ENCODE data around the gene MAP3K4. TPM values are rescaled to one million over a fixed set of nuclear protein-coding genes. Genes with fewer than 3 reads are reported as not detected.

Gene MAP3K4
- total RNA-seq, 4 donors from 2014 or later = 34.9 to 113 (median 52.3) TPM

- peaks cover 8 to 22% of the 10 kb centered on the region in 2 donors for H3K4me1 ChIP-seq
- no peak overlapping the region for H3K27ac ChIP-seq
- WGBS, 2 donors = 50 to 55% methylated on average over 8 of the region's 8 CpGs
- H3K36me3 ChIP-seq = no peaks in the 10 kb centered on the region
- no peak overlapping the region for H3K4me3 ChIP-seq (replicated peaks in 1 of 3)
- DNase-seq = no peak
- intact Hi-C loops (cut with DNase I) = no loop called here
- no peaks in the 10 kb centered on the region for H3K9me3 ChIP-seq
- TF ChIP-seq, protein P1, sequence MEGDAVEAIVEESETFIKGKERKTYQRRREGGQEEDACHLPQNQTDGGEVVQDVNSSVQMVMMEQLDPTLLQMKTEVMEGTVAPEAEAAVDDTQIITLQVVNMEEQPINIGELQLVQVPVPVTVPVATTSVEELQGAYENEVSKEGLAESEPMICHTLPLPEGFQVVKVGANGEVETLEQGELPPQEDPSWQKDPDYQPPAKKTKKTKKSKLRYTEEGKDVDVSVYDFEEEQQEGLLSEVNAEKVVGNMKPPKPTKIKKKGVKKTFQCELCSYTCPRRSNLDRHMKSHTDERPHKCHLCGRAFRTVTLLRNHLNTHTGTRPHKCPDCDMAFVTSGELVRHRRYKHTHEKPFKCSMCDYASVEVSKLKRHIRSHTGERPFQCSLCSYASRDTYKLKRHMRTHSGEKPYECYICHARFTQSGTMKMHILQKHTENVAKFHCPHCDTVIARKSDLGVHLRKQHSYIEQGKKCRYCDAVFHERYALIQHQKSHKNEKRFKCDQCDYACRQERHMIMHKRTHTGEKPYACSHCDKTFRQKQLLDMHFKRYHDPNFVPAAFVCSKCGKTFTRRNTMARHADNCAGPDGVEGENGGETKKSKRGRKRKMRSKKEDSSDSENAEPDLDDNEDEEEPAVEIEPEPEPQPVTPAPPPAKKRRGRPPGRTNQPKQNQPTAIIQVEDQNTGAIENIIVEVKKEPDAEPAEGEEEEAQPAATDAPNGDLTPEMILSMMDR (IDR thresholded peaks at IDR 0.05) = no peak
- no peak for TF ChIP-seq POLR2A (IDR thresholded peaks at IDR 0.05)
- H3K27me3 ChIP-seq = no peaks in the 10 kb centered on the region
Observed at GRCh38 chr6:160963651-160964050, 27.9 kb upstream of the MAP3K4 start.

GRCh38 chr6:160965893-160966292 is 25.7 kb upstream of the MAP3K4 start:
- Histone ChIP-seq H3K9me3 (no peaks in the 10 kb centered on the region), H3K4me1 (peaks cover 3 to 12% of the 10 kb centered on the region in 2 donors), H3K27ac (no peak overlapping the region), H3K27me3 (no peaks in the 10 kb centered on the region), H3K36me3 (no peaks in the 10 kb centered on the region), H3K4me3 (replicated peaks in 1 of 3) (no peak overlapping the region)
- intact Hi-C loops (cut with DNase I) = no loop called here
- no peak for DNase-seq
- WGBS, 2 donors = 73 to 80% methylated on average over 5 of the region's 5 CpGs
- no peak for TF ChIP-seq POLR2A (IDR thresholded peaks at IDR 0.05)
- TF ChIP-seq, protein P1 (IDR thresholded peaks at IDR 0.05) = no peak

GRCh38 chr6:160966493-160967229 is 24.9 kb upstream of the MAP3K4 start:
- H3K36me3 ChIP-seq = no peaks in the 10 kb centered on the region
- WGBS, 2 donors = 50 to 63% methylated on average over 7 of the region's 7 CpGs
- no peaks in the 10 kb centered on the region for H3K27me3 ChIP-seq
- no peaks in the 10 kb centered on the region for H3K9me3 ChIP-seq
- no peak for TF ChIP-seq POLR2A (IDR thresholded peaks at IDR 0.05)
- TF ChIP-seq, protein P1 (IDR thresholded peaks at IDR 0.05) = no peak
- intact Hi-C loops (cut with DNase I) = no loop called here
- H3K27ac ChIP-seq = no peak overlapping the region
- no peak for DNase-seq
- H3K4me1 ChIP-seq = peaks cover 3 to 11% of the 10 kb centered on the region in 2 donors
- no peak overlapping the region for H3K4me3 ChIP-seq (replicated peaks in 1 of 3)

DNA sequence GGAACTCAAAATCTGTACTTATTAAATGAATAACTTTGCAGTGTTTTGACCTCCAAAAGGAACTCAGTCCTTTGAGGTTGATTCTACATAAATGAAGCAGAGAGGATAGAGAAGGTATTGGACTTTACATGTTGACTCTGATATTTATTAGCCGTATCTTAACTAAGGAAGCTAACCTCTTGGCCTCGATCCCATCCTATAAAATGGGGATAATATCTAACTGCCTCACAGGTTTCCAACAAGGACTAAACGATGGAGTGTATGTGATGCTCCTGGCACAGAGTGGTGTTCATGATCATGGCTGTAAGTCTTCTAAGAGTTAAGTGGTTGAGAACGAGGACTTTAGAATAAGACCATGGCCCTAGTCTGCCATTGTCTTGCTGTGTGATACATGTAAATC is 24.2 kb upstream of the MAP3K4 start:
- no peak for DNase-seq
- H3K9me3 ChIP-seq = no peaks in the 10 kb centered on the region
- intact Hi-C loops (cut with DNase I) = no loop called here
- no peak overlapping the region for H3K4me3 ChIP-seq (replicated peaks in 1 of 3)
- H3K27me3 ChIP-seq = no peaks in the 10 kb centered on the region
- peaks cover 3 to 11% of the 10 kb centered on the region in 2 donors for H3K4me1 ChIP-seq
- no peak for TF ChIP-seq POLR2A (IDR thresholded peaks at IDR 0.05)
- TF ChIP-seq, protein P1 (IDR thresholded peaks at IDR 0.05) = no peak
- H3K36me3 ChIP-seq = no peaks in the 10 kb centered on the region
- 86 to 91% methylated on average over 4 of the region's 4 CpGs for WGBS, 2 donors
- no peak overlapping the region for H3K27ac ChIP-seq

GRCh38 chr6:160967833-160968232 is 23.7 kb upstream of the MAP3K4 start:
- Histone ChIP-seq H3K4me3 (replicated peaks in 1 of 3) (no peak overlapping the region), H3K36me3 (no peaks in the 10 kb centered on the region), H3K4me1 (peaks cover 3 to 11% of the 10 kb centered on the region in 2 donors), H3K27ac (no peak overlapping the region), H3K9me3 (no peaks in the 10 kb centered on the region), H3K27me3 (no peaks in the 10 kb centered on the region)
- WGBS, 2 donors = 66 to 73% methylated on average over 1 of the region's 1 CpG
- intact Hi-C loops (cut with DNase I) = no loop called here
- DNase-seq = no peak
- no peak for TF ChIP-seq POLR2A (IDR thresholded peaks at IDR 0.05)
- TF ChIP-seq, protein P1 (IDR thresholded peaks at IDR 0.05) = no peak
